ENCODE data around the gene MCF2L.
A peak's percentile ranks its signal among the peaks of the same experiment; 100 is the strongest.

MCF2L gene

DNA sequence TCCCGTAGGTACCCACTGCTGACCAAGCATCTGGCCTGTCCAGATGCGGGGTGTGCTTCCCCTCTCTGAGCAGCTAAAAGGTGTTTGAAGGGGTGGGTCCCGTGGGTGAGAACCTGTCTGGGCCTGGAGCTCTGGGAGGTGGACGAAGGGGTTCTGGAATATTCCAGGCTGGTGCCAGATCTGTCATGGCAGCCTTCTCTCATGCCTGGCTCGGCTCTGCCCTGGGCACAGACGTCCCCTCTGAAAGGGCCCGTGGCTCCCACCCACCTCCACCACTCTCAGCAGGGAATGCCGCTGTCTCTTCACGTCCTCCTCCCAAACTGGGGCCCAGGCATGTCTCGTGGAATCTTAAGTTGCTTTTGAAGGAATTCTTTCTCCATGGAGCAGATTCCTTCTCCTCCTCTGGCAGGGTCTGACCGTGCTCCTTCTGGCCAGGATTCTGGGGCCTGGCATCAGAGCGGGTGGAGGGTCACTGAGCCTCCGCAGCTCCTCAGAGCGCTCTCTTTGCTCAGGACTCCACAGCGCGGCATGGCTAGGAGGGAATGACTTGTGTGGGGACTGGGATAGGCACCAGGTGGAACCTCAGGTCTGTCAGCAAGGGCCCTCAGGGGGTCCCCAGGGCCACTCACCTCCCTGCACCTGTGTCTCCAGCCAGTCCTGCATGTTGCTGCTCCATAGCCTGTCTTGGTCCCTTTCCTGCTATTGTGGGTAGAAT, 5.9 kb upstream of the MCF2L start:
- DNase-seq (ENCODE audit: low spot score): no peak

DNA sequence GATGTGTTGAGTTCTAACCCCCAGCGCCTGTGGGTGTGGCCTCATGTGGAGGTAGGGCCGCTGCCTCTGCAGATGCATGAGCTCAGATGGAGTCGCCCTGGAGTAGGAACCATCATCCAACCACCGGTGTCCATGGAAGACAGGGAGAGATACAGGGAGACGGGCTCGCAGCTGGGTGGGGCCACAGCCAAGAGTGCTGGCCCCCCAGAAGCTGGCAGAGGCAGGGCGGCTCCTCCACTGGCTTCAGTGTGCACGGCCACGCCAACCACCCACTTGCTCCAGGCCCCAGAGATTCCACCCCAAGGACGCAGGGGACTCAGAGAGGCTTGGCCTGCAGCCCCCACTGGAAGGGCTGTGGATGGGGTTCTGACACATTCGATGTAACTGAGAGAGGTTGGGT, 5.4 kb upstream of the MCF2L start:
- no peak for DNase-seq (ENCODE audit: low spot score)

DNA sequence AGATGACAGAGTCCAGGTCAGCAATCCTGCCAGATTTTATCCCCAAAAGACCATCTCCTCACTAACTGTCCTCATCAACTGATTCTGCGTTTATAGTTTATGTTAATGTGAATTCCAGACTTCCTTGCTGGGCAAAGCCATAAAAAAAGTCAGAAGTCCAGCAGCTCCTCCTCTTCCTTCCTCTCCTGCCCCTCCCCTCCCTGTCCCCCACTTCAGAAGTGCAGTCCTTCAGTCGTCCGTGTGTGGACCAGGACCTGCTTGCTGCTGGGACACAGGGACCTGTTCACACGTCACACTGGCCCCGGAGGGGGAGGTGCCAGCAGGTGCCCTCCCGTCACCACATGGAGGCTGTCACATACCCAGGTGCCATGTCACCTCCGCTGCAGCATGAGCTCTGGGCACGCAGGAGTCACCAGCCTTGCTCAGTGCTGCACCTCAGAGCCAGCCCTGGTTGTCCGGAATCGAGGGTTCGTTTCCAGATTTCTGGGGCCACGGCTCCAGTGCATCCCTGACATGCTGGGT, 4.0 kb upstream of the MCF2L start:
- peak; percentile 25 for DNase-seq (ENCODE audit: low spot score)

DNA sequence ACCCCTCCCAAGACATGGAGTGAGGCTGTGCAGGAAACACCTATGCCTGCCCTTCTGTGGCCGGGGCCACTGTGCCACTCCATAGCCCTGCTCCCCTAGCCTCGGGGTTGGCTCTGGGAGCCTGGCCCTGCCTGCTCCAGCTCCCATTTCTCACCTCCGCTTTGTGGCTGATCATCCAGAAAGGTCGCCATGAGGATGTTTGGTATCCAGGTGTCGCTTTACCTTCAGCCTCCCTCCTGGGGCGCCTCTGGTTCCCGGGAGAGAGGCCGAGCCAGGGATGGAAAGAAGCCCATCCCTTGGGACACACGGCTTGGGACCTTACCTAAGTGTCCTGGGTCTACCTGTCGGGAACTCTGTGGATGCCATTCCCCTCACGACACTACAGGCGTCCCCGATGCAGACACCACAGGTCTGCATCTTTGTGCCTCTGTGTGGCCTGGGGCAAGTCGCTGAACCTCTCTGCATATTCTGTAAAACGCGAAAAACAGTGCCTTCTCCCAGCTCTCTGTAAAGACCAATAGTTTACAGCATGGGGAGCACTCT, 3.4 kb upstream of the MCF2L start:
- no peak for DNase-seq (ENCODE audit: low spot score)

DNA sequence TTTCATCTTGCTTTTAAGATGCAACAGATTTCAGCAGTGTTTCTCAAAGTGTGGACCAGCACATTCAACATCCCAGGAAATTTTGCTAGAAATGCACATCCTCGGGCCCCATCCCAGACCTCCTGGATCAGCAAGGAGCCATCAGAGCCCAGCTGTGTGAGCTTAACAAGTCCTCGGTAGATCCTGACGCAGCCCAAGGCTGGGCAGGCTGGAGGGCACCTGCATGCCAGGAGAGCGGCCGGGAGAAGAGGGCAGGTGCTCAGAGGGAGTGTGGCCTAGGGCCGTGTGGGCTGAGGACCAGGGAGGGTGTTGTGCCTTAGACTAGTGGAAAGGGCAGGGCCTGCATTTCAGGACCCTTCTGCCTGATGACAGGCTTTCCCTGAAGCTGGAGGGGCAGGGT, 2.2 kb upstream of the MCF2L start:
- no peak for DNase-seq (ENCODE audit: low spot score)

DNA sequence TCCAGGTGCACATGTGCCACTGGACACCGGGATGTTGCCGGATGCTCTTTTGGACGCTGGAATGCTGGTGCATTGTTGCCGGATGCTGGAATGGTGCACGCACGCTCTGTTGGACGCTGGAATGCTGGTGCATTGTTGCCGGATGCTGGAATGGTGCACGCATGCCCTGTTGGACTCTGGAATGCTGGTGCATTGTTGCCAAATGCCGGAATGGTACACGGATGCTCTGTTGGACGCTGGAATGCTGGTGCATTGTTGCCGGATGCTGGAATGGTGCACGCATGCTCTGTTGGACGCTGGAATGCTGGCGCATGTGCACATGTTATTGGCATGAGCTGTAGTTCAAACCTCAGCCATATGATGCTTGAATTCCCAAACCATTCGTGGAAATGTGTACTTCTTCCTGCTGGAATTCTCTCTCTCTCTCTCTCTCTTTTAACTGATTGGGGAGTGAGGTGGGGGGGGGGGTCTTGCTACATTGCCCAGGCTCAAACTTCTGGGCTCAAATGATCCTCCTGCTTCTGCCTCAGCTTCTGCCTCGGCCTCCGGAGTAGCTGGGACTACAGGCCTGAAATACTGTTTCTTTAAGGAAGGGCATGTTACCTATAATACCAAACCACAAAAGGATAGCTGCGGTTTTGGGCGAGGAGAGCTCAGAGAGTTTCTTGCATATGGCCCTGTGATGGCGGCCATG, 1.2 kb upstream of the MCF2L start:
- peak; percentile 63 for DNase-seq (ENCODE audit: low spot score)

DNA sequence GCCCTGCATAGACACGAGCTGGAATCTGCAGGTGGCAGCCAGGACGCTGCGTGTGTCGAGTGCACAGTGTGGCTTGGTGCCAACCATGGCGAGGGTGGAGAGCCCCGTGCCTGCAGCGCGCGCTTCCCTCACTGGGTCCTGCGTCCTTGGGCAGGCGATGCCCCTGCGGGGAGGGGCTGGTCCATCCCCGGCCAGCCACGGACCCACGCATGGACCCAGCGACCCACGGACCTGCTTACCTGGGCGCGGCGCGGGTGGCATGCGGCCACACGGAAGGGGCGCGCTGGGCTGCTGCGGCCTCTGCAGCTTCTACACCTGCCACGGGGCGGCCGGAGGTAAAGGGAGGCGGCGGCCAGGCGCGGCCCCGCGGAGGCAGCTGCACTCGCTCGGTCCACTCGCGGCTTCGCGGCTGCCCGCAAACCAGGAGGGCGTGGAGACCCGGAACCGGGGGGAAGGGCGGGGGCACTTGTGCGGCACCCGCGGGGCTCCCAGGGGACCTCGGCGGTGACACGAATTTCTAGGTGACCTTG, 569 bp upstream of the MCF2L start:
- peak; percentile 75 for DNase-seq (ENCODE audit: low spot score)

DNA sequence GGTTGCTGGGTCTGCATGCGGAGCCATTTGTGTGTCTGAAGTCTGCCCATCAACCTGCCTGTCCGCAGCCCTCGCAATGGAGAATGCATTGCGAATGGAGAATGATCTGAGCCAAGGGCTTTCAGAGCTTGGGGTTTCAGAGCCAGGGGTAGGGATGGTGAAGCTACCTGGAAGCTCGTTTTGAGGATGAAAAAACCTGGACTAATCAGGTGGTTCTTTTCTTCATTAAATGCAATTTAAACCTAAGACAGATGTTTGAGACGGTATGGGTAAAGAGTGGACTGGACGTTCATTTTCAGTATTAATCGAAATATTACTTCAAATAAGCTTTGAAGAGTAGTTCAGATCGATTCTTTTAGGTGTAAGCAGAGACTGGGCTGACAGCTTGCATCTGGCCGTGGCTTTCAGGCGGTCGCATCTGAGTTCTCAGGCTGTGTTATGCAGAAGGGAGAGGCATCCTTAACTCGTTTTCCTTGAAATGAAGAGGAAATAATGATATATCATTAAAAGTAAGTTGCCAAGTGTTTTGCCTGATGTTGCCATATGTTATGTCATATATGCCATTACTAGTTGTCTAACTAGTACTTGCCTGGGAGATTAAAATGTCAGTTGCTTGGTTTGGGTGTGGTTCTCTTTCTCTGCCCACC, 801 bp downstream of the MCF2L start:
- peak; percentile 63 for DNase-seq (ENCODE audit: low spot score)

DNA sequence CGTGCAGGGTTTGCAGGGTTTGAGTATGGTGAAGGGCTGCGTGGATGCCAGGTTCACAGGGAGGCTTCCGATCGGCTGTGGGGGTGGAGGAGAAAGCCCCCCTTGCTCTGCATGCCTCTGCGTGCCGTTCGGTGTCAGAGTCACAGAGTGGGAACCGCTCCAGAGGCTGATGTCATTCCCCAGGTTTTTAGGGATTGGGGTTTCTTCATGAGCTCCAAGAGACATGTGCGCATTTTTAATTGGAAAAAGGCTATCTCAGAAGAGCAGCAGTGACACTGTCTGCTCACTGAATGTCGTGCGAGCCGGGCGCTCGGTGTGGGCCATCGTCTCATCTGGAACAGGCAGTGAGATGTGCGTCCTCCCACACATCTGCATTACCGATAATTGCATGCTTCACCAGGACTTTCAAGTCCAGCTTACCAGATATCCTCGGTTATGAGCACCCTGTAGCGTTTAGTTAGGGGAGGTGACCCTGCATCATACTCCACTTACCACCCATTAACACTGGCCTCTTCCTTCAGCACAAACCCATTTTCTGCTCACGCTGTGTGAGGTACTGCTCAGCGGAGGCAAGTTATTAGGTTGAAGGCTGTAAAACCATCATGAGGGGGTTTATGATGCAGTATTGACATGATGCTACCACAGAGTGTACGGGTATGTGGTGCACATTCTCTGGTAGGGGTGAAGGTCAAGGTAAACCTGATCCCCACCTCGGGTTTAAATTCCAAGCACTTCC, 1.7 kb downstream of the MCF2L start:
- DNase-seq (ENCODE audit: low spot score): peak; percentile 90

DNA sequence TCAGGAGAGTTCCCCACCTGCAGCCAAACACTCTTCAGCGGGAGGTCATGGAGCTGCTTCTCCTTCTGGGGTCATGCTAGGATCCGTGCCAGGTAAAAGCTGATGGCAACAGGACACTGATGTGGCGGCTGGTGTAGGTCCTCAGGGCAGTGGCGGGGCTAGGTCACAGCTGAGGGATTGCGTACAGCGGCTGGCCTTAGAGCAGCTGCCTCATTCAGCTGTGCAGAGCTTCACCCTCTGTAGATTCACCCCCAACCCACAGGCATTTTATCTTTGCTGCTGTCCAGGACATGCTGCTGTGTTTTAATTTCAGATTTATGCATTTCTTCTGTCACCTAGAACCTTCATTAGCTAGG, 2.3 kb downstream of the MCF2L start:
- peak; percentile 32 for DNase-seq (ENCODE audit: low spot score)

DNA sequence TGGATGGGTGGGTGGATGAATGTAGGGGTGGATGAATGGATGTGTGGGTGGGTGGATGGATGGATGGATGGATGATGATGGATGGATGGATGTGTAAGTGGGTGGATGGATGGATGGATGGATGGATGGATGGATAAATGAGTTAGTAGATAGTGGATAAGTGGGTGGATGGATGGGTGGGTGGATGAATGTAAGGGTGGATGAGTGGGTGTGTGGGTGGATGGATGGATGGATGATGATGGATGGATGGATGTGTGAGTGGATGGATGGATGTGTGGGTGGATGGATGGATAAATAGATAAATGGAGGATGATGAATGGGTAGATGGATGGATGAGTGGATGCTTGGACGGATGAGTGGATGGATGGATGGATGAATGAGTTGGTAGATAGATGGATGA, 3.2 kb downstream of the MCF2L start:
- no peak for DNase-seq (ENCODE audit: low spot score)

DNA sequence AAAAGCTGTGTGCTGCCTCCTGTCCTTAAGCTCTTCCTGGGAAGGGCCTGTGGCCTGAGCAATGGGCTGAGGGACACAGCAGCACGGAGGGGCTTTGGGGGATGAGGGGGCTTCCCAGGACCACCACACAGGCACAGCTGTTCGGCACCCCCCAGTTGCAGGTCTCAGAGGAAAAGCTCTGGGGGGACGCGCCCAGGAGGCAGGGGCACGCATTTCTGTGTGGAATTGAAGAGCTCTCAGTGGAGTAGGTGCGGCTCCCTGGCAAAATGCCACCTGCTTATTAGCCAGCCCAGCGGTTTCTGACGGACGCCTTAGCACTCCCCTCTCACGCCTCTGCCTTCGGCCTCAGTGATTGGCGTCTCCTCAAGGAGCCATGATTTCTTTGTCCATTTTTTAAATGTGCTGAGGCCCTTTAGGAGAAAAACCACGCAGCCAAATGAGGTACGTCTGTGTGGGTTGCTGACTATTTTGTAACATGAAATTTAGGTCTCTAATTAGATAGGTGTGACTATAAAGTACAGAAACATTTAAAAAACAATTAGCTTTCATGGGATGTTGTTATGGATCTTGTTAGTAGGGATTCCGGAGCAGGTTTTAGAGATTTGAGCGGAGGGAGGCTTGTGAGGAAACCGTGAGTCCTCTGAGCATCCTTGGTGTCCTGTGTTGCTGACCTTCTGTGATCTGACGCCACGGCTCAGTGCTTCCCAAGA, 4.0 kb downstream of the MCF2L start:
- DNase-seq (ENCODE audit: low spot score): peak; percentile 41

DNA sequence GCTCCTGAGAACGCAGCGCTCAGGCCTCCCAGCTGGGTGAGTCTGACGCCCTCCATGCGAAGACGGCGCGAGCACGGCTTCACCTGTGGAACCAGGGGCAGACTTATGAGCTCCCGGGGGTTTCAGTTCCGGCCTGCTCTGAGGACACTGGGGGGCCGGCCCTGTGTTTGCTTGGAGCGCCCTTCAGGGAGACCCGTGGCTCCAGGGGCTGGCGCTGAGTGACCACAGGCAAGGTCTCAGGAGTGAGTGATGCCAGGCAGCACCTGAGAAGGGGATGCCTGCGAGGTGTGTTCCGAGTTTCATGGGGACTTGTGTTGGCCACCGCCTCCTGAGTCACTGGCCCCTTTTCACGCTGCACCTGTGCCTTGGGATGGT, 4.5 kb downstream of the MCF2L start:
- DNase-seq (ENCODE audit: low spot score): no peak

DNA sequence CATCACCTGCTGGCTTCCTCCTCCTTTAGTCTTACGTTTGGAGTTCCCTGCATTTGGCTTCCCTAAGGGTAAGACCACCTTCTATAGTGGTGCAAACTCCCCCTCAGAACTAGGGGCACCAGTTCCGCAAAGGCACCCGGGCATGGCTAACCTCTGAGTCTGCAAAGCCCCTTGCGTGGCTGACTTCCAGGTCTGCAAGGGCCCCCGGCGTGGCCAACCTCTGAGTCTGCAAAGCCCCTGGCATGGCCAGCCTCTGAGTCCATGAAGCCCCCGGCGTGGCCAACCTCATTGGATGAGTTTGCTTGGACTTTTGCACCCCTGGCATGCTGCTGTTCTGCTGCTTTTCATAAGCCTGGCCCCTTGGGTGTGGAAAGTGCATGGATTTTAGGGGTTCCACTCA, 5.1 kb downstream of the MCF2L start:
- DNase-seq (ENCODE audit: low spot score): peak; percentile 26

DNA sequence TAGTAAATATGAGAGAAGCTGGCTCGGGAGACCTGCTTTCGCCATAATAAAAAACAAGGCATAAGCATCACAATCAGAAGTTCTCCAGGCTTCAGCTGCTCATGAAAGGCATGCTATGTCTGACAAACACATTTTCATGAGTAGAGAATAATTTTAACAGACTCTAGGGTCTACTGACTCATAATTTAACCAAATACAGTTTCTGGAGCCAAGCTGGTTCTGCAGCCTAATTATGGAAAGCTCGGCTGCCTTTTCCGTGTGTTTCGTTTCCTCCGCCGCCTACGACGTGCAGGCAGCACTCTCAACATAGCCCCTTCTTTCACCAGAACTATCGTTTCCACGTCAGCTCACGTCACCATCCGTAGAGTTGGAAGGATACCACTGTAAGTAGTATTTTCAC, 5.7 kb downstream of the MCF2L start:
- DNase-seq (ENCODE audit: low spot score): no peak

DNA sequence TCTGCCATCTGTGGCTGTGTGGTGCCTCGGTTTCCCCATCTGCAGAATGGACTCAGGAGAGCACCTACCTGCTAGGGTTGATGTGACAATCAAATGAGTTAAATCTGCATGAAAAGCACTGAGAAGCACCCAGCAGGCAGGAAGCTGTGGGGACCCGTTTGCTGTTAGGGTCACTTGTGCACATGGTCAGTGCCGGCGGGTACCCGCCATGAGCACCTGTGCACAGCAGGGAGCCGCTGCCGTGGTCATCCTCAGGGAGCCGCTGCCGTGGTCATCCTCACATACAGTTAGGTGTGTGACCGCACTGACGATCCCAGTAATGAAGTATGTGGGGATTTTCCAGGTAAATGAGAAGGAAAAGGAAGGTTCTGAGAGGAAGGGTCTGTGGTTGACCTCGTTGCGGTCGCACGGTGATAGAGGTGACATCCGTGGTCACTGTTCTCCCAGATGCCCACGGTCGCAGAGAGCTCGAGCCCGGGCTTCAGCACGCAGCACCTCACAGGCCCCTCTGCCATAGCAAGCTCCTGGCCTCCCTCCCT, 6.5 kb downstream of the MCF2L start:
- DNase-seq (ENCODE audit: low spot score): no peak

DNA sequence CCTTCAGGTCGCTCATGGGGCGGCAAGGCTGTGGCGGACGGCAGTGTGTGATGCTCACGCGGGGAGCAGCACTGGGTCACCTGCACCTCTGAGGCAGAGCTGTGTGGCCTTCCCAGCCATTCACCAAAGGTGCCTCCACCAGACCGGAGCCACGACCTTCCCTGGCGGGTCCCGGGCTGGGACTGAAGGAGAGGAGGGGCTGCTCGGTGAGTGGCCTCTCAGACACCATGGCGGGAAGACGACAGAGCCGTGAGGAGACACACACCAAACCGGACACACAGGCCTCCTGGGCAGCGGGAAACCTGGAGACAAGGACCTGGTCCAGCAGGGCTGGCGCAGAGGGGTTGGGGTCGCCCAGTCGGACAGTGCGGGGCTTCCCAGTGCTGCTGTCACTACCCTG, 7.5 kb downstream of the MCF2L start:
- no peak for DNase-seq (ENCODE audit: low spot score)

DNA sequence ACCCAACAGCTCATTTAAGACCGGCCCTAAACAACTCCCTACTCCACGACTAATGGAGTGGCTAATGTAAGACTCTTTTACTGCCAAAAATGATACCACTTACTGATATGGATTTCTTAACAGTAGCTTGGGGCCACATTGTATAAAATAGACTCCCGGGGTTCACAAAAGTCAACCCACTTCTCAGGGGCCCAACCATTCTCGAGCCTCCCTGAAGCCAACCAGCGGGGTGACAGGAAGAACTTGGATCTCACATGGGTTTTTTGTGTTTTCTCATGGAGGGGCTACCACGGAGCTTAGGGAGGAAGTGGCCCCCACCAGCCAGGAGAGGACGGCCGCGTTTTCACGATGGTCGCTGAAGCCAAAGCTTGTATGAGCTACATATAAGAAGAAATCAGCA, 8.1 kb downstream of the MCF2L start:
- DNase-seq (ENCODE audit: low spot score): no peak

DNA sequence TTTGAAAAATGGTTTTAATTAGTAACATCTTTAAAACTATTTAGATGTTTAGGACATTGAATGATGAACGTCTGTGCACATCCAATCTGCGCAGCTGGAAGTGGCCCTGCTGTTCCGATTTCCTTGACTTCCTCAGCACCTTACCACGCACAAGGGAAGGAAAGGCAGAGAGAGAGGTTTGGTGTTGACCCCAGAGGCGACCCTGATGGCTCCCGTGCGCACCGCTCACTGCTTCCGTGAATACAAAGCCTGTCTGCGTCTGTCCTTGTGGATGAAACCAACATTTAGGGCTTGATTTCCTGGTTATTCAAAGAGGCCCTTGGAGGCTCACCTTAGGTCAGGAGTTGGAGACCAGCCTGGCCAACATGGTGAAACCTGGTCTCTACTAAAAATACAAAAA, 8.5 kb downstream of the MCF2L start:
- no peak for DNase-seq (ENCODE audit: low spot score)

DNA sequence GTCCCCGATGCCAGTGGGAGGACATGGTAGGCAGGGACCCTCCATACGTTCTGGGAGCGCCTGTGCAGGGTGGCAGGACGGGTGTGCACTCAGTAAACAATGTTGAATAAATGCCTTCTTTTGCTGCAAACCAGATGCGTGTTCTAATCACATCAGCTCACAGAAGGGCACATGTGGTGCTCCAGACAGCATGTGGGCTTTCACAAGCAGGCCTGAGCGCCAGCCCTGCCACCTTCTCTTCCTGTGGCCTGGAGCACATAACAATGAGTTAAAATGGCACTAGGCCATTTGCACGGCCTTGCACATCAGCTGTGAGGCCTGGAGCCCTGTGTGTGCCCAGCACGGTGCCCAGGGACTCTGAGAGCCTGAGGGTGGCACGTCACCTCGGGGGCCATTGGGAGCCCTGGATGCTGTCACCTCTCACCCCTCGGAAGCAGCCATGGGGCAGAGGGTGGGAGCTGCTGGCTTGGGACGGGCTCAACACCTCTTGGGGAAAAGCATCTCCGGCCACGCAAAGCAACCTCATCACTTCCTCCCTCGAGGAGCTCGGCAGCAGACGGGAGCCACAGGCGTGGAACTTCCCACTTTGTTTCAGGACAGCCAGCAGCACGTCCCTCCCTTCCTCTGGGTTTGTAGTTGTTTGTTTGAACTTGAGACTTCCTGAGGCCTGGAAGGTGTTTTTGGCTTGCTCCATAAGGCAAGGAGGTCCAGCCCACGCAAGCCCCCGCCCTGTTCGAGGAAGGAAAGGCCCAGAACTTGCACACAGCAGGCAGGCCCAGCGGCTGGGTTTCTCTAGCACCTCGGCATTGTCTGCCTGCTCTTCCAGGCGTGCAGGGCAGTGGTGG, 9.8 kb downstream of the MCF2L start:
- DNase-seq (ENCODE audit: low spot score): no peak
